Activated naive CD8-positive, alpha-beta T cell treated with anti-CD3 and anti-CD28 coated beads, Interleukin-2, amount 10 ng/mL, durations not matched to agents 7 days and 5 days (primary cell): ENCODE measurements around the gene DHRS13. TPM values are rescaled to one million over a fixed set of nuclear protein-coding genes. Genes with fewer than 3 reads are reported as not detected.
"Not testable (repeated sequence)": the region's sequence is repeated elsewhere in the genome, so short reads cannot be mapped to it uniquely, and the experiment has no call there.

Experiments
- ATAC-seq: fragments of 150-1000 bp; cut with Tn5 transposase; one replicate; pipeline ENCODE4 v1.10.0; 2021; ENCODE audit warnings: low read depth, moderate library complexity
- POLR2A ChIA-PET: fragments of 350-600 bp; sonication (Branson Sonifier 250); formaldehyde crosslinking; loops from one replicate; lab custom pipeline; 2021; ENCODE audit warnings: antibody characterized with exemption; lab: Charles Lee
- DNase-seq: peaks from one replicate; pipeline ENCODE4 v3.0.0; 2021
- H3K27ac Mint-ChIP-seq: one replicate; pipeline ENCODE4 v1.8.0; 2022; ENCODE audit warnings: mild to moderate bottlenecking, mixed read lengths
- H3K27me3 Mint-ChIP-seq: one replicate; pipeline ENCODE4 v1.8.0; 2022; ENCODE audit warnings: mild to moderate bottlenecking, moderate library complexity, mixed read lengths
- H3K36me3 Mint-ChIP-seq: one replicate; pipeline ENCODE4 v1.8.0; 2021; ENCODE audit warnings: mild to moderate bottlenecking, mixed read lengths
- H3K4me1 Mint-ChIP-seq: one replicate; pipeline ENCODE4 v1.8.0; 2021; ENCODE audit warnings: mixed read lengths
- H3K4me3 Mint-ChIP-seq: one replicate; pipeline ENCODE4 v1.8.0; 2022; ENCODE audit warnings: mild to moderate bottlenecking, moderate library complexity, mixed read lengths
- H3K9me3 Mint-ChIP-seq: one replicate; pipeline ENCODE4 v1.8.0; 2021; ENCODE audit warnings: mixed read lengths
- total RNA-seq, 2 experiments: library from RNA; stranded (reverse); gene quantifications; one replicate each; pipeline ENCODE4 v1.2.3, GENCODE V29; 2021

Gene DHRS13
- total RNA-seq, 2 experiments from 2014 or later: 31.6 to 32.0 TPM

DNA sequence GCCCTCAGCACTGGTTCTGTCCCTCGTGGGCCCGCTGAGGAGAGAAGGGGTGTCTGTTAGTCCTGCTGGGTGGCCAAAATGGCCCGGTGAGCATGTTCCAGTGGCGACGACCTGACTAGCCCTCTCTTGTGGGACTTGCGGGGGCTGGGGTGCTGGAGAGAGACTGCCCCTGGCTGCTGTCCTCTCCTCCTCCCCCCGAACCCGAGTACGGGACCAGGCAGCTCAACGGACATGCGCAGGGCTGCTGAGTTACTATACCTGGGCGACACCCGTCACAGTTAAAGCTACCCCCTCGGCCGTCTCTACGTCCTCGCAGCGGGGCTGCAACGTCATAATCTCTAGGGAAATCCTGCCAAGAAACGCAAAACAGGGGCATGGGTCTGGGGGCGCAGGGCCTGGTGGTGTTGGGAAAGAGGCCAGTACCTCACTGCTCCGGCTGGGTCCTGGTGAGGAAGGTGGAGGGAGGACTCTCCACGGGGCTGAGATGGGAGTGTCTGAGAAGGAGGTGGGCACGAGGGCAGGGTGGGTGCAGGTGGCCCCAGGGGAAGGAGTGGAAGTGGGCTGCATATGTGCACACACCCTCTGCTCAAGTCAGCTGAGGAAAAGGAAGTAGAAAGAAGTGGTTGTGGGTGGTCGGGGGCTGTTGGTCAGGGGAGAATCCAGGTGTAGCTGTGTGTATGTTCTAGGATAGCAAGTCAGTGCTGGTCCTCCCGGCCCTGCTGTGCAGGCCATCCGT lies 18.7 kb downstream of the DHRS13 start:
- H3K4me1 Mint-ChIP-seq: peaks cover 10% of the 10 kb centered on the region
- H3K4me3 Mint-ChIP-seq: no peak overlapping the region
- no peaks in the 10 kb centered on the region for H3K9me3 Mint-ChIP-seq
- H3K27me3 Mint-ChIP-seq: no peaks in the 10 kb centered on the region
- peaks cover 16% of the 10 kb centered on the region for H3K36me3 Mint-ChIP-seq
- DNase-seq (no peak), ATAC-seq (no peak)
- no peak overlapping the region for H3K27ac Mint-ChIP-seq
- POLR2A ChIA-PET: no interaction called here

- ATAC-seq: no peak
- no peak for DNase-seq
- no peaks in the 10 kb centered on the region for H3K9me3 Mint-ChIP-seq
- H3K36me3 Mint-ChIP-seq: peaks cover 26% of the 10 kb centered on the region
- H3K27me3 Mint-ChIP-seq: no peaks in the 10 kb centered on the region
- H3K4me3 Mint-ChIP-seq: no peak overlapping the region
- H3K27ac Mint-ChIP-seq: no peak overlapping the region
- POLR2A ChIA-PET: interaction anchor here (0.9 to 1.2 kb wide), 4 partner anchors 9 to 70 kb away, joined by 3 to 6 read pairs (median 4); no protein-coding TSS in a partner anchor
- H3K4me1 Mint-ChIP-seq: peaks cover 17% of the 10 kb centered on the region
Observed at GRCh38 chr17:28882154-28882895, 20.6 kb downstream of the DHRS13 start.

DNA sequence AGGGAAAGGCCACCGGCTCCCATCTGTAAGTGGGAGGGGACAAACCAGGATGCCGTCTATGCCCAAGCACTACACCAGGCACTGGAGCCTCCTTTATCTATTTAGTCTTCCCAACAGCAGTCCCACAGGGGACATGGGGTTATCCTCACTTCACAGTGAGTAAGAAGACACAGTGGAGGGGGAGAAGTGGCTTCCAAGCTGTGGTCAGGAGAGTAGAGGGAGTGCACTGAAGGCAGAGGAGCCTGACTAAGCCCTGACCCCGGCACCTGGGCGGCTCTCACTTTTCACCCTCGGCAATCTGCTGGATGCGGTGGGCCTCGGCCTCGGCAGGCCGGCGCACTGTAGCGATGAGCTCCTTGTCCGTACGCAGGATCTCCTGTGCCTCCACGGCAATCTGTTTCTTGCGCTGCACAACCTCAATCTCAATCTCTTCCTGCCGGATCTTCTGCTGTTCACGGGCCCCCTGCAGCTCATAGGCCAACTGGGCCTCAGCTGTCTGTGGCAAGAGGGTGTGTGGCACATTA lies 21.3 kb downstream of the DHRS13 start:
- Mint-ChIP-seq H3K36me3 (peaks cover 26% of the 10 kb centered on the region), H3K9me3 (no peaks in the 10 kb centered on the region), H3K4me3 (no peak overlapping the region), H3K27me3 (no peaks in the 10 kb centered on the region), H3K27ac (no peak overlapping the region), H3K4me1 (peaks cover 14% of the 10 kb centered on the region)
- DNase-seq (no peak), ATAC-seq (no peak)
- POLR2A ChIA-PET: interaction anchor here (0.5 to 1.2 kb wide), 4 partner anchors 10 to 13 kb away, joined by 4 to 6 read pairs (median 4); no protein-coding TSS in a partner anchor

DNA sequence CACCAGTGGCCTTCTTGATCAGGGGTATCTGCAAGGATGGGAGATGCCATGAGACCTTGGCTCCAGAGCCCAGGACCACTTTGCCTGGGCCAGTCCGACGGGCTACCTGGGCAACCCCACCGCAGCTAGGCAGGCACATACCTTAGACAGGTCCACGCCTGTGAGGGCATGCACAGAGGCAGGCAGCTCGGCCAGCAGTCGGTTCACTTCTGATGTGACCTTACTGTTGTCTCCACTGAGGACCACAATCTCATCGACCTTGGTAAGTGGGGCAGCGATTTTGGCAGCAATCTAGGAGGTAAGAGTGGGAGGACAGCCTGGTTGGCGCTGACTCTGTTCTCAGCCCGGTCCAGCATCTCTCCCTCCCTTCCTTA lies 22.3 kb downstream of the DHRS13 start:
- Mint-ChIP-seq H3K27ac (no peak overlapping the region), H3K9me3 (no peaks in the 10 kb centered on the region), H3K4me3 (no peak overlapping the region), H3K27me3 (no peaks in the 10 kb centered on the region), H3K4me1 (peaks cover 14% of the 10 kb centered on the region), H3K36me3 (peaks cover 23% of the 10 kb centered on the region)
- ATAC-seq: no peak
- no peak for DNase-seq
- POLR2A ChIA-PET: no interaction called here

GRCh38 chr17:28879886-28880571 lies 22.9 kb downstream of the DHRS13 start:
- Mint-ChIP-seq H3K4me3 (no peak overlapping the region), H3K27ac (peak overlapping the region; percentile 12), H3K9me3 (no peaks in the 10 kb centered on the region), H3K4me1 (peaks cover 13% of the 10 kb centered on the region), H3K27me3 (no peaks in the 10 kb centered on the region), H3K36me3 (peaks cover 22% of the 10 kb centered on the region)
- no peak for DNase-seq
- ATAC-seq: no peak
- POLR2A ChIA-PET: interaction anchor here (0.8 kb wide), 1 partner anchor 116 kb away, joined by 3 read pairs; no protein-coding TSS in a partner anchor

DNA sequence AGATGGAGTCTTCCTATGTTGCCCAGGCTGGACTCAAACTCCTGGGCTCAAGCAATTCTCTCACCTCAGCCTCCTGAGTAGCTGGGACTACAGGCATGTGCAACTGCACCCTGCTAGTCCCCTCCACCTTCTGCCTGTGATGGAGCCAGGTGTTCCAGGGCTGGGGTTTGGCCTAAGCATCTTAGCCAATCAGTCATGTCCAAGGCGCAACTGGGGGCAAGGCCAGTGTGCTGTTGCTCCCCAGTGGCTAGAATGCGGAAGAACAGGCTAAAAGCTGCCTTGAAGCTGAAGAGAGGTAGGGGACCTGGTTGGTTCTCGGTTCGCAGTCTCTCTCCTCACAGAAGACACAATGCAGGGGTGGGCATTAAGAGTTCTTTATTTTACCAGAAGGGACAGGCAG lies 23.9 kb downstream of the DHRS13 start:
- Mint-ChIP-seq H3K9me3 (no peaks in the 10 kb centered on the region), H3K4me3 (no peak overlapping the region), H3K36me3 (peaks cover 15% of the 10 kb centered on the region), H3K4me1 (peaks cover 9% of the 10 kb centered on the region), H3K27me3 (no peaks in the 10 kb centered on the region), H3K27ac (no peak overlapping the region)
- DNase-seq: no peak
- POLR2A ChIA-PET: interaction anchor here (0.8 kb wide), 1 partner anchor 115 kb away, joined by 3 read pairs; no protein-coding TSS in a partner anchor
- peak; percentile 46 for ATAC-seq

- H3K27me3 Mint-ChIP-seq: no peaks in the 10 kb centered on the region
- H3K4me3 Mint-ChIP-seq: no peak overlapping the region
- no peaks in the 10 kb centered on the region for H3K9me3 Mint-ChIP-seq
- H3K4me1 Mint-ChIP-seq: peaks cover 9% of the 10 kb centered on the region
- POLR2A ChIA-PET: interaction anchor here (0.7 kb wide), 1 partner anchor 151 kb away, joined by 3 read pairs; no protein-coding TSS in a partner anchor
- no peak for DNase-seq
- peaks cover 15% of the 10 kb centered on the region for H3K36me3 Mint-ChIP-seq
- H3K27ac Mint-ChIP-seq: no peak overlapping the region
- no peak for ATAC-seq
Observed at GRCh38 chr17:28878158-28878910, 24.5 kb downstream of the DHRS13 start.

DNA sequence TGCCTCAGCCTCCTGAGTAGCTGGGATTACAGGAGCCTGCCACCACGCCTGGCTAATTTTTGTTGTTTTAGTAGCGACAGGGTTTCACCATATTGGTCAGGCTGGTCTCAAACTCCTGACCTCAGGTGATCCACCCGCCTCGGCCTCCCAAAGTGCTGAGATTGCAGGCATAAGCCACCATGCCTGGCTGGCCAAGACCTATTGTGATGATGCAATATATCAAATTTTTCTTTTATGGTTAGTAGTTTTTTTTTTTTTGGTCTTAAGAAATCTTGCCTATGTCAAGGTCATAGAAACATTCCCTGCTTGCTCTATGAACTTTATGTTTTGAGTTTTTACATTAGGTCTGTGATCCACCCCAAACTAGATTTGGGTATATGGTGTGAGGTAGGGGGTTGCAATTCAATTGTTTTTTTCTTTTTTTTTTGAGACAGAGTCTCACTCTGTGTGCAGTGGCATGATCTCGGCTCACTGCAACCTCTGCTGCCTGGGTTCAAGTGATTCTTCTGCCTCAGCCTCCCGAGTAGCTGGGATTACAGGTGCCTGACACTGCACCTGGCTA lies 25.6 kb downstream of the DHRS13 start:
- peaks cover 14% of the 10 kb centered on the region for H3K4me1 Mint-ChIP-seq
- POLR2A ChIA-PET: interaction anchor here (0.7 kb wide), 1 partner anchor 150 kb away, joined by 3 read pairs; no protein-coding TSS in a partner anchor
- DNase-seq, H3K27ac Mint-ChIP-seq, H3K9me3 Mint-ChIP-seq, H3K4me3 Mint-ChIP-seq, H3K27me3 Mint-ChIP-seq, ATAC-seq: not testable (repeated sequence)
- H3K36me3 Mint-ChIP-seq: peaks cover 15% of the 10 kb centered on the region

- Mint-ChIP-seq H3K27ac (no peak overlapping the region), H3K9me3 (no peaks in the 10 kb centered on the region), H3K4me1 (peaks cover 18% of the 10 kb centered on the region), H3K4me3 (no peak overlapping the region), H3K27me3 (no peaks in the 10 kb centered on the region), H3K36me3 (peaks cover 14% of the 10 kb centered on the region)
- no peak for DNase-seq
- ATAC-seq: no peak
- POLR2A ChIA-PET: no interaction called here
Observed at GRCh38 chr17:28875848-28876550, 26.9 kb downstream of the DHRS13 start.

- ATAC-seq: no peak
- H3K27ac Mint-ChIP-seq: no peak overlapping the region
- H3K36me3 Mint-ChIP-seq: peaks cover 13% of the 10 kb centered on the region
- H3K9me3 Mint-ChIP-seq: no peaks in the 10 kb centered on the region
- no peak for DNase-seq
- POLR2A ChIA-PET: no interaction called here
- H3K4me3 Mint-ChIP-seq: no peak overlapping the region
- peaks cover 20% of the 10 kb centered on the region for H3K4me1 Mint-ChIP-seq
- no peaks in the 10 kb centered on the region for H3K27me3 Mint-ChIP-seq
Observed at GRCh38 chr17:28874750-28875149, 28.1 kb downstream of the DHRS13 start.

- H3K4me1 Mint-ChIP-seq: peaks cover 17% of the 10 kb centered on the region
- no peak for DNase-seq
Observed at GRCh38 chr17:28873839-28874238, 29.0 kb downstream of the DHRS13 start.

More at GRCh38 chr17:28873839-28874238, 29.0 kb downstream of the DHRS13 start:
- Mint-ChIP-seq H3K27ac (no peak overlapping the region), H3K4me3 (no peak overlapping the region), H3K9me3 (no peaks in the 10 kb centered on the region), H3K36me3 (peaks cover 11% of the 10 kb centered on the region), H3K27me3 (no peaks in the 10 kb centered on the region)
- POLR2A ChIA-PET: no interaction called here
- no peak for ATAC-seq
